SU-DHL-6 (cell line): ENCODE measurements around the gene EBF3.

Experiments
- EZH2phosphoT487 ChIP-seq: fragments of 200-600 bp; sonication (generic), shearing (Covaris generic); conservative IDR thresholded peaks from 2 replicates; pipeline ENCODE4 v1.6.1; 2018; ENCODE audit warnings: mild to moderate bottlenecking, antibody characterized with exemption, low read length, moderate library complexity, mixed read lengths
- TF ChIP-seq, protein P1 (sequence below): fragments of 200-600 bp; sonication (generic); IDR thresholded peaks from one replicate; pipeline ENCODE4 v1.5.1; 2017; ENCODE audit warnings: antibody characterized with exemption, mild to moderate bottlenecking, low read length, moderate library complexity; ENCODE audit not compliant: insufficient read depth, poor library complexity, severe bottlenecking

DNA sequence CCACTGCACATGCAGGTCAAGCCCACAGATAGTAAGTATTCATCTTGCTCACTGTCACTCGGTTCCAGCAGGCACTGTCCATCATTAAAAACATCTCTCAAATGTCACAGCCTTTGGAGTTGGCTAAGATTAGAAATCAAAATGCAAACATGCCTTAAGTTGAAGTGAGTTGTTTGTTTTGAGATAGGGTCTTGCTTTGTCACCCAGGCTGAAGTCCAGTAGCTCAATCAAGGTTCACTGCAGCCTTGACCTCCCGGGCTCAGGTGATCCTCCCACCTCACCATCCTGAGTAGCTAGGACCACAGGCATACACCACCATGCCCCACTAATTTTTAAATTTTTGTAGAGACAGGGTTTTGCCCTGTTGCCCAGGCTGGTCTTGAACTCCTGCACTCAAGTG, 98.1 kb downstream of the EBF3 start:
- TF ChIP-seq, protein P1, sequence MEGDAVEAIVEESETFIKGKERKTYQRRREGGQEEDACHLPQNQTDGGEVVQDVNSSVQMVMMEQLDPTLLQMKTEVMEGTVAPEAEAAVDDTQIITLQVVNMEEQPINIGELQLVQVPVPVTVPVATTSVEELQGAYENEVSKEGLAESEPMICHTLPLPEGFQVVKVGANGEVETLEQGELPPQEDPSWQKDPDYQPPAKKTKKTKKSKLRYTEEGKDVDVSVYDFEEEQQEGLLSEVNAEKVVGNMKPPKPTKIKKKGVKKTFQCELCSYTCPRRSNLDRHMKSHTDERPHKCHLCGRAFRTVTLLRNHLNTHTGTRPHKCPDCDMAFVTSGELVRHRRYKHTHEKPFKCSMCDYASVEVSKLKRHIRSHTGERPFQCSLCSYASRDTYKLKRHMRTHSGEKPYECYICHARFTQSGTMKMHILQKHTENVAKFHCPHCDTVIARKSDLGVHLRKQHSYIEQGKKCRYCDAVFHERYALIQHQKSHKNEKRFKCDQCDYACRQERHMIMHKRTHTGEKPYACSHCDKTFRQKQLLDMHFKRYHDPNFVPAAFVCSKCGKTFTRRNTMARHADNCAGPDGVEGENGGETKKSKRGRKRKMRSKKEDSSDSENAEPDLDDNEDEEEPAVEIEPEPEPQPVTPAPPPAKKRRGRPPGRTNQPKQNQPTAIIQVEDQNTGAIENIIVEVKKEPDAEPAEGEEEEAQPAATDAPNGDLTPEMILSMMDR = no peak
- no peak for TF ChIP-seq EZH2phosphoT487
